CD4-positive, alpha-beta T cell treated with Interleukin-17A for 1 hour (primary cell): Measurements from ENCODE around the gene ANKRD10.

ENCODE experiments used
- DNase-seq: peaks from one replicate; pipeline ENCODE4 v3.0.0-alpha.2; 2020

Gene ANKRD10

GRCh38 chr13:110914331-110915056 is 375 bp downstream of the ANKRD10 start:
- DNase-seq: peak; percentile 76

DNA sequence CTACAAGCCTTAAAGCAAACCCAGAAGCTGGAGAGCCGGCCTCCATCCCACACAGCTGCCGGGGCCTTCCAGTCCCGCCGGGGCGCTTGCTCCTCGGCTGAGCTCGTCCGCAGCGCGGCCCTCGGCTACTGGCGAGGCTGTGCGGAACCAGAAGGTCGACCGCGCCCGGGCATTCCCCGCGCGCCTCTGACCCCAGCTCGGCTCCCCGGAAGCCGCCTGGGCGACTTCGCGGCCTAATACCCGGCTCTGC is 863 bp downstream of the ANKRD10 start:
- no peak for DNase-seq

DNA sequence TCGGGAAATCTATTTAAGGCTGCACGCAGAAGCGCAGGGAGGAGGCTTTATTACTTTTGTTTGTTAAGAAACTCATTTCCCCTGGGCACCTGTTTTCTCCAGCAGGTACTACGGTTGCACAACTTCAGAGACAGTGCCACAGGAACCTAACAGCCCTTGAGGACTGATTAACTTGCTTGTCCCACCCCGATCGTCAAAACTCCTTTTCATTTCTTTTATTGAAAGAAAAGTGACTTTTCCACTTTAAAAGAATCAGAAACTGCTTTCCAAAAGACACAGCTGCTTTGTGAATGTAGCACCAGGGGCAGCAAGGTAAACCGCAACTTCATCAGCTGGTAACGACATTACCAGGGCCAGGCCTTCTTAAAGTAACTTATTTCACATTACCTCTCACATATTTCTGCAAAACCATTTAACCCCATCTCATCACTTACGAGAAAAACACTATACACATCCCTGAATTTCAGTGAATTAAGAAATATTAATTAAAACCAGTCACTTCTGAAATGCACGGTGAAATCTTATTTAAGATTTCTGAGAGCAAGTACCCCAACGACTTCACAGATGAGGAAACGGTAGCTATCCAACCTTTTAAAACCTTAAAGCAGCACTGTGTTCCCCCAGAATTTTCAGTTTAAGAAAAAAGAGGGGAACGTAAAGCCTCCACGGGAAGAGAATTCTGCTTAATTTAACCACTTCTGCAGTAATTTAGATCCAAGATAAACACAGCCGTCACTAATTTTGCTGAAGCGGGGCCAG is 1.4 kb downstream of the ANKRD10 start:
- peak; percentile 38 for DNase-seq

GRCh38 chr13:110912651-110913051 is 2.2 kb downstream of the ANKRD10 start:
- no peak for DNase-seq

DNA sequence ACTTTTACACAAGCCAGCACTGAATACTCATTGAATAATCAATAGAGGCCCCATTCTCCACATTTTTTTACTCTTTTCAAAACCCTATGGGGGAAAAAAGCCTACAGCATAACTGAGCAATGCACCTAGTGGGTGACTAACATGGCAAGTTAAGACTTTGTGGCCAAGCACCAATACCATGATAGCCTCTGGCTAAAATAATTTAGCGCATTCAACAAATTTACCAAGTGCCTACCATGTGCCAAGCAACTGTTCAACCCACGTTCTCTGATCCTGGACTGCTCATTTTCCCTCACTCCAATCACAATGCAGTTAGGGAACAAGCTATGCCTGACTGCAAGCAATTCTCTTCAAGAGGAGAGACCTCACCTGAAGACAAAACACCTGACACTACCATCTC is 3.0 kb downstream of the ANKRD10 start:
- no peak for DNase-seq

DNA sequence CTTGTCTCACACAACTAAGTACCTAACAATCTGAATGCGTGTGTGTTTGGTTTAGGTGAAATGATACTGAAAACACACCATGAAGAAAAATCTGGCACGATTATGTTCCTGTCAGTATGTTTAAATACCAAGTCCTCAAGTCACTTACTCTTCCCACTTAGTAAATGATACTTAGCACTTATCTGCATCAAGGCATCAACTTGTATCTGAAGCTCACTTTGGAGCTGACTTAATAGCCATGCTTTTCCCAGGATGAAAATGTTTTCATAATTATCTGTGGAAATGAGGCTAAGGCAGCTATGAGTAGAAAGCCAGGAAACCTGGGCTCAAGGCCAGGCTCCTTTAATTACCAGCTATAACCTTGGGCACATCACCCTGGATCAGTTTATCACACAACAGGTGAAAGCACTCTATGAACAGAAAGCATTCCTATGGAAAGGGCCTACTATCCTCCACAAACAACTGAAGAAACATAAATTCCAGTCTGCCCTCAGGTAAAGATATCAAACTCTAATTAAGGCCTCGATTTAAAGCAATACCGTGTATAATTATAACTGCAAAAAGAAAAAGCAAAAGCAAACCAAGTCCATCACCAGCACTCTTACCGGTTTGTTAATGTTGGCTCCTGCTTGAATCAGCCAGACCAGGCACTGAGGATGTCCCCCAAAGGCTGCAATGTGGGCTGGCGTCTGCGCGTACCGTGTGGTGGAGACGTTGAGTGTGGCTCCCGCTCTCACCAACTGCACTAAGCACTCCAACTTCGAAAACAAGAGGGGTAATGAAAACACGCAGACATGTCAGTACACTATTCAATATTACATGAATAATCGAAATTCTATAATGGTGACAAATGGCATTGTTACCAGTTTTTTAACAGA is 4.6 kb downstream of the ANKRD10 start:
- no peak for DNase-seq

DNA sequence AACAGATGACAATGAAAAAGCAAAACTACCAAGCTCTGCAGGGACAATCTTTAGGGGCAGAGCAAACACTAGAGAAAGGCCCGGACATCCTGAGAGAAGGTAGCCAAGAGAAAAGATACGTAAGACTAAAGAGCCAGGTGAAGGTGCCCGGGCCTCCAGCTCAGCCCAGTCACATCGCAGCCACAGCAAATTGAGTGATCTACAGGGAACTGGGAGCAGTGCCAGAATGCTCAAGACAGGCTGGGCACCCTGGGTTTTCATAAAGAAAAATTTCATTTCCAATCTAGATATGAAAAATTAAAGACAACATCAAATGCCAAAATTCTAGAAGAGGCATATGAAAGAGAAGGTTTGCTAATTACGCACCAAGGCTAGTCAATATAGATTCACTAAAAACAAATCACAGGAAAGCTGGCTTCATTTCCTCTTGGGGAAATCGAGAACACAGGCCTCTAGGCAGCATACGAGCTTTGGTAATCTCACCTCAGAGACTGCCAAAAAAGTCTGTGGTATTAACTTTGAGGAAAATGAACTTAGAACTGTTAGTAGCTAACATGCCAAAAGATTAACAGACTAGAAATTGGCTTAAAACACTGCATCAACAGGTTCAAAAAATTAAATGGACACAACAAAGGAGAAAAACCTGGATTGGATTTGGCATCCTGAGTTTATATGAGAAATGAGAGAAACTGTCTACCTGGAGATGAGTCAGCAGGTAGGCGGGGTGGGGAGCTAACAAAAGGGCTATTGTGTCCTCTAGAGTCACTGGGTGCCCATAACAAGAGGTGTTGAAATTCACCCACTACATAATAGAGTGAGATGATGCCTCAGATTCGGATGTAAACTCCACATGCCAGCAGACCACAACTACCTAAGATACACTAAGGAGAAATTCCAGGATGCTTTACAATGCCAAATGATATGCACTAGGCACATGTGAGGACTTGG is 6.6 kb downstream of the ANKRD10 start:
- no peak for DNase-seq

GRCh38 chr13:110907301-110907700 is 7.6 kb downstream of the ANKRD10 start:
- DNase-seq: no peak

DNA sequence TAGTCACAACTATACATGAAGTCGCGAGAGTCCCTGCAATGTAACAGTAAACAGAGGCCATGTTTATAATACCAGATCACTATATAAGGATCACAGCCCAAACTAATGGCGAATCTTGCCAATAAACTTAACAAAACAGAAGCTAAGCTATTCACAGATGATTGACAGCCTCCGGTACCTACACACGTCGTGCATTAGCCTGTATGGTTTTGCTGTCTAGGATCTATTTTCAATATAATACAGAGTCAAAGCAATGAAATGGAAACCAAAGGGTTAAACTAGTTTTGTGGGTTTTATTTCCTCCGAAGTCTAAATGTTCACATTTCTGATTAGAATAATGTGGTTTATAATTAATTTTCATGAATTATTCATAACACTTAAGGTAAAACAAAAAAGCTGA is 10.1 kb downstream of the ANKRD10 start:
- no peak for DNase-seq

DNA sequence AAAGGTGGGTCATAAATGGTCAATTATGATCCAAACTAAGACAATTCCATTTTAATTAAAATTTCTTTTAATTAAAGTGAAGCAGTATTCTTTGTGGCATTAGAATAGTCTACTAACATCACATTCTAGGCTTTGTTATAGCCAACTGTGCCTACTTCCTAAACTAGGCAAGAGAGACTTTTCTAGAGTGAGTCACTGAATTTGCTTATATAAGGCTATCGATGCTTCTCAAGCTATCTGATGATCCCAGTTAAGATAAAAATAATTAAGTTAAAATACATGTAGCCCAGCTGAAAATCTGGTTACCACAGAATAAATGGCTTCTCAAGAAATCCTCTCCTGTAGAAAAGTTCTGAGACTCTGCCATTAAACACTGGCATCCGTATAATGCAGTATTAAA is 12.5 kb downstream of the ANKRD10 start:
- no peak for DNase-seq

- DNase-seq: no peak
Observed at GRCh38 chr13:110897521-110897920, 17.3 kb downstream of the ANKRD10 start.

- no peak for DNase-seq
Observed at GRCh38 chr13:110897014-110897413, 17.9 kb downstream of the ANKRD10 start.

GRCh38 chr13:110894086-110894485 is 20.8 kb downstream of the ANKRD10 start:
- no peak for DNase-seq

DNA sequence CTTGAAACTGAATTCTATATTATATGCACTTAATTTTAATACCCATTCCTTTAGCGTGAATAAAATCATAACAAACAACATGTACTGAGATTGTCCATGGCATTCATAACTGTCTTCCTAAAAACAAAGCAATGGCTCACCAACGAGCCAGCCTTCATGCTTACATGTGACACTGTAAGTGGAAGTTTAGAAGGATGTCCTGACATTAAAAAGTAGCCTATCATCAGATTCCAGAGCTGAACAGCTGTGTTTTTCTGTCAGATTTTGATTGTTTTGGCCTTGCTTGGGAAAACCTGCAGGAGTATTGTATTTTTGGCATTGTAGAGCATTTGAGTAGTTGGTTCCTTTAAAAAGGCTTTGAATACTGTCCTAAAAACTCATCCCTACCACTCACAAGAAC is 21.3 kb downstream of the ANKRD10 start:
- no peak for DNase-seq

- DNase-seq: no peak
Observed at GRCh38 chr13:110890279-110891165, 24.3 kb downstream of the ANKRD10 start.

DNA sequence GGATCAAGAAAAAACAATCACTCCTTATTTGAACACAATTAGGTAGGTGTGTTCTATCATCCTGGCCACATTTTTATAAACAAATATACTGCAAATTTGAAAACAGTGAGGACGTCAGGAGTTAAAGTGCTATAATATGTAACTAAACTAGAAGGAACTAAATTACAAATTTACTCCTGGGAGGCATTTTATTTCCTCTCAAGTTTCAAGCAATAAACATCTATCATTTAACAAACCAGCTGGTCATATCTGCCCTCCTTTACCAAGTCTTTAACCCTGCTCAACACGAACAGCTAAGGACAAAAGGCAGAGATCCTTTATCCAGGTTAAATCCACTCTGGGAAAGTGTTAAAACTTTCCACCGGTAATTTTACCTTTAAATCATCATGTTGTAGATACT is 26.5 kb downstream of the ANKRD10 start:
- DNase-seq: no peak

DNA sequence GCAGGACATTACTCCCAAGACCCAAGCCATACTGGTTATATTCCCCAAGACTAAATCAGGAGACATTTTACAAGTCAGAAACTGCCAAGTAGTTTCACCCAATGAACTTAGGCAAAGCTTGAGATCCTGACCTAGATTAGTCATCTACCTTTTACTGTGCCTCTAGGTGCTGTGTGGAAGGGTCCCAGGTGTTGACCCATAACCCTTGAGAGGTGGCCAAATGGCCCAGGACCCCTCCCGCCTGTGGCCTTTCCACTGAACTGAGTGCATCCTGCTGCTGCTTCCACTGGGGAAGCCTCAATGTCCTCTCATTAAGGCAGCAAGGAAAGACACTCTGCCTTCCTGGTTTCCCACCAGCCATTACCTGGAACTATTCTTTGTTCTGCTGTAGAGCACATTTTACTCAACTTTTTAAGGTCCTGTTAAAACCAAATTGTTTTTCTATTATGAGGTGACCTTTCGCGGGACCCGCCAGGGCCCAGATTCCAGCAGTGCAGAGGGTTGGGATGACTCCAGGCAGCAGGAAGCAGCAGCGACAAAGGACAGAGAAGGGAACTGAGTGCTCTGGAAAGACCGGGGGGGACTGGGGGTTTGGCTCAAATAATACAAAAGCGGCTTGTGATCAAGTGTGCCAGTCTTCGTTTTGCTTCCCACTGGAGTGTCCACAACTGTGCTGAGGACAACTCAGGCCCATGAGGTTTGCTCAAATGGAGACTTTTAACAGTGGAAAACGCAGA is 27.1 kb downstream of the ANKRD10 start:
- DNase-seq: no peak

DNA sequence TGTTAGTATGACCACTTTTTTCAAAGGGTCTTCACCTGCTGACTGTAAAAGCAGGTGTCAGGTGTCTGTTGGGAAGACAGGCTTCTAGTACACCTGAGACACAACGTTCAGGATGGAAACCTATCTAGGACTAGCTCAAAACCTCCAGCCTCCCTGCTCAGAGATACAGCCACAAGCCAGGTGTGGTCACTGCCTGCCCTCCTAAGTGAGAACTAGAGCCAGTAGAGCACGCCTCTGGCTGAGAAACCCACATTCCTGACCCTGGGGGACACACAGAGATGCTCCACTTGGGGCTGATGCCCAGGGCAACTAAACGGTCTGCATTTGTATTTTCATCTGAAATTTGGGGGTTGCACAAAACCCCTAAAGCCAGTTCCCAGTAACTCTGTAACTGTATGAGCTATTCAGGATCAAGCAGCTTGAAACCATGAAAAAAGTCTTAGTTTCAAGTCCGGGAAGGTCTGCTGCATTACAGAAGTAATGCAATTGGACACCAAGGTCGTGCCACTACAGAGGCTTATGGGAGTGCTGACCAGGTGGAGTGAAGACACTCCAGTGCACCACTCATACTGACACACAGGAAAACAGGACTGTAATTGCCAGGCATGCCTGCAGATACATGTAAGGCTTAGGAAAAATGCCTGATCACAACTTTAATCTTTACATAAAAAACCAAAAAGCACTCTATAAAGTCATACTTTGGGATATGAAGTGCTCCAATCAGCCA is 27.8 kb downstream of the ANKRD10 start:
- DNase-seq: no peak

DNA sequence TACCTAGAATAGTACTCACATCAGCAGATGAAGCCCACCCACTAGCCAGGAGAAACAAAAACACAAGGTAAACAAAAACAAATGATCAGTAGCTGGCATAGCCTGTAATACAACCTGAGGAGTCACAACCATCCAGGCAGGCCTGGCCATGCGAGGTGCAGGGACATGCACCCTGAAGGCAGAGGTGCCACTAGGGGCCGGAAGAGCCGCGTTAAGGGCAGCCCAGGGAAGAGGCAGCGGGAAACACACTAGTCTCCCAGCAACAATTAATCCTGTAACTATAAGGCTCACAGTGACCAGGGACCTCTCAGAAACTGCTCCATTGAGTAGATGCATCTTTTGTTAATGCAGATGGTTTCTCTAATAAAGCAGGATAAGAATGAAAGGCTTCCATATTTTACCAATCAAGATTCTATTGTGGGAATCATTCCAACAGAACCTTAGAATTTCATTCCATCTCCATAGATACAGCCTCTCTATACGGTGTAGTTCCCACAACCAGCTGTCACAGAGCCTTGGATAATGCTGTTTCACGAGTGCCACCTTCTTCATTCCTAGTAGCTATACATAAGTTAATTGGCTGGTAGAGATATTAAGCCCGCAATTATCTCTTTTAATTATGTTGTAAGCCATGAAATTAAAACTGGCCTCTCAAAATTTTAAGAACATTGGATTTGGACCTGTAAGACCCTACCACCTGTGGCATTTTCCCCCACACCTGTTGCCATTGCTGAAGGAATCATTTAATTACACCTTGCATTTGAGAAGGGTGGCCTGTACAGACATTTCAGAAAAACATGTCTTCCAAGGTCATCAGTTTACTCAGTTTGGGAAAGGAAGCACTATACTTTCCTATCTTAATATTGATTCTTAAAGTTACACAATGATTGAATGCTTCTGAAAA is 28.7 kb downstream of the ANKRD10 start:
- no peak for DNase-seq
